ENCODE measurements around the gene SALL1.

The SALL1 gene

GRCh38 chr16:51149721-51150164 lies 1.3 kb downstream of the SALL1 start:
- H3K27ac ChIP-seq (ENCODE audit: low read length), result no peak overlapping the region
- no peaks in the 10 kb centered on the region for H3K9me2 ChIP-seq (replicated peaks; ENCODE audit: insufficient read depth, low read length)
- no peak overlapping the region for H2AFZ ChIP-seq (ENCODE audit: low read length)
- no peak for DNase-seq
- H3K9ac ChIP-seq (ENCODE audit: low read length), result no peak overlapping the region
- no peaks in the 10 kb centered on the region for H3F3A ChIP-seq (ENCODE audit: insufficient read depth, low read length)
- no peaks in the 10 kb centered on the region for H4K20me1 ChIP-seq (ENCODE audit: insufficient read depth, low read length)
- TF ChIP-seq EZH2phosphoT487 (IDR thresholded peaks at IDR 0.05; ENCODE audit: low read length), result no peak
- TF ChIP-seq, protein P1, sequence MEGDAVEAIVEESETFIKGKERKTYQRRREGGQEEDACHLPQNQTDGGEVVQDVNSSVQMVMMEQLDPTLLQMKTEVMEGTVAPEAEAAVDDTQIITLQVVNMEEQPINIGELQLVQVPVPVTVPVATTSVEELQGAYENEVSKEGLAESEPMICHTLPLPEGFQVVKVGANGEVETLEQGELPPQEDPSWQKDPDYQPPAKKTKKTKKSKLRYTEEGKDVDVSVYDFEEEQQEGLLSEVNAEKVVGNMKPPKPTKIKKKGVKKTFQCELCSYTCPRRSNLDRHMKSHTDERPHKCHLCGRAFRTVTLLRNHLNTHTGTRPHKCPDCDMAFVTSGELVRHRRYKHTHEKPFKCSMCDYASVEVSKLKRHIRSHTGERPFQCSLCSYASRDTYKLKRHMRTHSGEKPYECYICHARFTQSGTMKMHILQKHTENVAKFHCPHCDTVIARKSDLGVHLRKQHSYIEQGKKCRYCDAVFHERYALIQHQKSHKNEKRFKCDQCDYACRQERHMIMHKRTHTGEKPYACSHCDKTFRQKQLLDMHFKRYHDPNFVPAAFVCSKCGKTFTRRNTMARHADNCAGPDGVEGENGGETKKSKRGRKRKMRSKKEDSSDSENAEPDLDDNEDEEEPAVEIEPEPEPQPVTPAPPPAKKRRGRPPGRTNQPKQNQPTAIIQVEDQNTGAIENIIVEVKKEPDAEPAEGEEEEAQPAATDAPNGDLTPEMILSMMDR (IDR thresholded peaks at IDR 0.05; ENCODE audit: low read length), result no peak
- TF ChIP-seq EZH2 (optimal IDR thresholded peaks at IDR 0.05; ENCODE audit: low read depth, low read length), result no peak
- no peaks in the 10 kb centered on the region for H3K79me2 ChIP-seq (ENCODE audit: low read length)
- H3K4me3 ChIP-seq (ENCODE audit: low read length), result no peak overlapping the region
- no peaks in the 10 kb centered on the region for H3K9me3 ChIP-seq (replicated peaks; ENCODE audit: insufficient read depth, low read length)
- H3K27me3 ChIP-seq (replicated peaks; ENCODE audit: insufficient read depth, low read length), result no peaks in the 10 kb centered on the region
- H3K4me2 ChIP-seq (ENCODE audit: low read depth, low read length), result no peak overlapping the region
- H3K4me1 ChIP-seq (ENCODE audit: low read length), result no peaks in the 10 kb centered on the region
- H3K36me3 ChIP-seq (replicated peaks; ENCODE audit: insufficient read depth, low read length), result no peaks in the 10 kb centered on the region

DNA sequence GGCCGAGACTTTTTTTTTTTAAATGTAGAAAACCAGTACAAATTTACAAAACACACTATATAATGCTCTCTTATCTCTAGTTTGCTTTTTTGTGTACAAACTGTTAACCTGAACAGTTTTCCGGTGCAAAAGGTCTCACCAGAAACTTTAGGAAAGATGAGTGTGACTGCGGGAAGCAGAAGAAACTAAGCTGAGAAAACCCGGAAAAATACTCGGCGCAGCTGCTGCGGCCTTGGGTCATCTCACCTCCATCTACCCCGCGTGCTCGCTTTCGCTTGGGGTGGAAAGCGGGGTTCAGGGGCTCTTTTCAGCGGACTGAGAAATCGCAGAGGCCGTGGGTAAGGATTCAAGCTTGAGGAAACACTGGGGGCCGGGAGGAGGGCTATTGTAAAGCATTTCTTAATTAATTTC lies 1.8 kb downstream of the SALL1 start:
- H4K20me1 ChIP-seq (ENCODE audit: insufficient read depth, low read length), result no peaks in the 10 kb centered on the region
- DNase-seq, result no peak
- no peak overlapping the region for H3K4me2 ChIP-seq (ENCODE audit: low read depth, low read length)
- H3K4me3 ChIP-seq (ENCODE audit: low read length), result no peak overlapping the region
- H3K36me3 ChIP-seq (replicated peaks; ENCODE audit: insufficient read depth, low read length), result no peaks in the 10 kb centered on the region
- no peaks in the 10 kb centered on the region for H3K79me2 ChIP-seq (ENCODE audit: low read length)
- H3K4me1 ChIP-seq (ENCODE audit: low read length), result no peaks in the 10 kb centered on the region
- no peaks in the 10 kb centered on the region for H3K9me2 ChIP-seq (replicated peaks; ENCODE audit: insufficient read depth, low read length)
- no peak overlapping the region for H2AFZ ChIP-seq (ENCODE audit: low read length)
- H3F3A ChIP-seq (ENCODE audit: insufficient read depth, low read length), result no peaks in the 10 kb centered on the region
- H3K9me3 ChIP-seq (replicated peaks; ENCODE audit: insufficient read depth, low read length), result no peaks in the 10 kb centered on the region
- H3K27me3 ChIP-seq (replicated peaks; ENCODE audit: insufficient read depth, low read length), result no peaks in the 10 kb centered on the region
- H3K27ac ChIP-seq (ENCODE audit: low read length), result no peak overlapping the region
- H3K9ac ChIP-seq (ENCODE audit: low read length), result no peak overlapping the region
- no peak for TF ChIP-seq EZH2 (optimal IDR thresholded peaks at IDR 0.05; ENCODE audit: low read depth, low read length)
- TF ChIP-seq EZH2phosphoT487 (IDR thresholded peaks at IDR 0.05; ENCODE audit: low read length), result no peak
- TF ChIP-seq, protein P1 (IDR thresholded peaks at IDR 0.05; ENCODE audit: low read length), result no peak

DNA sequence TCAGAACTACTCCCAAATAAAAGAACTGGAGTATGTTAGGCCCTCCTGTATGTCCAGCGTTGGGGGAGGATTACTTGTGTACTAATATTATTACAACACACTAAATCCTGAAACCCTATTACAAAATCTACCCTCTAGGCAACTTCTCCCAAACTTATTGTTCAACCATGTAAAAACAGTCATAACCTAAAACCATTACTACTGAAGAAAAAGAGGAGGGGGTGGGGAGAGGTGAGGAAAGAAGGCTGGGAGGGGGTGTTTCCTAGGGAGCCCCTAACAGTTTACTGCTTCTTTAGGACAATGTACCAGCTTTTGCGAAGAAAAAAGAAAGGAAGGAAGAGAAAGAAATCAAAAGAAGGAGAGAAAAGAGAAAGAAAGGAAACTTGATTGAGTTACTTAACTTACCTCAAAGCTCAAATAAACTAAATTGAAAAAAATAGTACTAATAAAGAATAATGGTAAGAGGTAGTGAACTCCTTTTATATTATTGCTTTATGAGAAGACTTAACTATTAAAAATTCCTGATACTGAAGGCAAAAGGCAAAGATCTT lies 2.3 kb downstream of the SALL1 start:
- H4K20me1 ChIP-seq (ENCODE audit: insufficient read depth, low read length), result no peaks in the 10 kb centered on the region
- H3K27me3 ChIP-seq (replicated peaks; ENCODE audit: insufficient read depth, low read length), result no peaks in the 10 kb centered on the region
- H2AFZ ChIP-seq (ENCODE audit: low read length), result no peak overlapping the region
- no peak overlapping the region for H3K4me2 ChIP-seq (ENCODE audit: low read depth, low read length)
- no peaks in the 10 kb centered on the region for H3K9me3 ChIP-seq (replicated peaks; ENCODE audit: insufficient read depth, low read length)
- no peaks in the 10 kb centered on the region for H3K4me1 ChIP-seq (ENCODE audit: low read length)
- DNase-seq, result no peak
- H3K9me2 ChIP-seq (replicated peaks; ENCODE audit: insufficient read depth, low read length), result no peaks in the 10 kb centered on the region
- H3K9ac ChIP-seq (ENCODE audit: low read length), result no peak overlapping the region
- TF ChIP-seq, protein P1 (IDR thresholded peaks at IDR 0.05; ENCODE audit: low read length), result no peak
- TF ChIP-seq EZH2phosphoT487 (IDR thresholded peaks at IDR 0.05; ENCODE audit: low read length) (no peak), EZH2 (optimal IDR thresholded peaks at IDR 0.05; ENCODE audit: low read depth, low read length) (no peak)
- no peaks in the 10 kb centered on the region for H3K79me2 ChIP-seq (ENCODE audit: low read length)
- no peak overlapping the region for H3K27ac ChIP-seq (ENCODE audit: low read length)
- no peaks in the 10 kb centered on the region for H3K36me3 ChIP-seq (replicated peaks; ENCODE audit: insufficient read depth, low read length)
- no peaks in the 10 kb centered on the region for H3F3A ChIP-seq (ENCODE audit: insufficient read depth, low read length)
- no peak overlapping the region for H3K4me3 ChIP-seq (ENCODE audit: low read length)

Measured in MM.1S (cell line).